GM18508 (cell line): Measurements from ENCODE around the gene CYS1.
"Not testable (repeated sequence)": the region's sequence is repeated elsewhere in the genome, so short reads cannot be mapped to it uniquely, and the experiment has no call there.

Experiments used
- ATAC-seq: cut with Tn5 transposase; IDR thresholded peaks from one replicate; pipeline ENCODE4 v1.9.1; 2021; ENCODE audit warnings: moderate number of reproducible peaks; ENCODE audit not compliant: insufficient read depth, unreplicated experiment

The CYS1 gene

DNA sequence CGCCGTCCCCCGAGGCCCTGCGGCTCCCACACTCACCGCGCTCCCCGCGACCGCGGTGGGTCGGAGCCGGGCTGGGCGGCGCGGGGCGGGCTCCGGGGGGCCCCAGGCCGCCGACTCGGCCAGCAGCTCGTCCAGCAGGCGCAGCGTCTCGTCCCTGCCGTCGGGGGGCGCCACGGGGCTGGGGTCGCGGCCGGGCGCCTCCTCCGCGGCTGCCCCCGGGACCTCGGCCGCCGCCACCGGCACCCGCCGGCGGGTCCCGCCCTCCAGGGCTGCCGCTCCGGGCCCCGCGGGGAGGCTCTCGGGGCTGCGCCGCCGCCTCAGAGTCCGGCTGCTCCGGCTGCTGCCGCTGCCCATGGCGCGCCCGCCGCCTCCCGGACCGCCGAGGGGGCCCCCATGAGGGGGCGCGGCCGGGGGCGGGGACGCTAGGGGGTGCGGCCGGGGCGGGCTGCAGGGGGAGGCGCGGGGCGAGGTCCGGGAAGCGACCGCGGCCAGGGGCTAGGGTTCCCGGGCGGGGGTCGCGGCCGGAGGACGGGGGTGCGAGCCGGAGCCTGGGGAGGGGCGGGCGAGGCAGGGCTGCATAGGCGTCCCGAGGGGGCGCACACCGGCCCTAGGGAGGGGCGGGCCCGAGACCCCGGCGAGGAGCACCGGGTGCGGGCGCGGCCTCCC, at the start of gene CYS1:
CYS1 (minus strand) TSS at position 542 of the 666 bp plus-strand sequence; CDS start at position 354, 188 bp downstream.
- ATAC-seq, result no peak

GRCh38 chr2:10129490-10129889, 49.3 kb upstream of the CYS1 start:
- no peak for ATAC-seq

- no peak for ATAC-seq
These were observed 48.2 kb upstream of the CYS1 start for GRCh38 chr2:10128420-10128819.

- no peak for ATAC-seq
These were observed 46.4 kb upstream of the CYS1 start for GRCh38 chr2:10126632-10127026.

GRCh38 chr2:10125842-10126631, 45.8 kb upstream of the CYS1 start:
- no peak for ATAC-seq

- ATAC-seq, result no peak
These were observed 44.4 kb upstream of the CYS1 start for GRCh38 chr2:10124538-10125045.

DNA sequence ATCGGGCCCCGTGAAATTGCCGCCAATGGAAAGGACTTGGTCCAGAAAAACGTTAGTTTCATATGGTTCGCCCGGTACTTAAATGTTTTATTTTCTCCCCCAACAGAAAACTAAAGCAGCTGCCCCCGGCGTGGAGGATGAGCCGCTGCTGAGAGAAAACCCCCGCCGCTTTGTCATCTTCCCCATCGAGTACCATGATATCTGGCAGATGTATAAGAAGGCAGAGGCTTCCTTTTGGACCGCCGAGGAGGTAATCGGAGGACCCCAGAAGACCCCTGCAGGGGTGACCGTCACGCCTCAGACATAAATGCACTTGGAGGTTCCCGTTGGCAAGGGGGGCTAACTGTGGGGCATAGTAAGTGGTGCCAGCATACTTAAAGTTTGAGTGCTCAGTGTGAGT, 43.1 kb upstream of the CYS1 start:
- ATAC-seq, result no peak

- peak; percentile 40 for ATAC-seq
These were observed 42.5 kb upstream of the CYS1 start, which contains the start of gene RRM2 for GRCh38 chr2:10122500-10123280. Gene RRM2 (plus strand): TSS chr2:10122739. CDS start chr2:10122799, 60 bp downstream.

- no peak for ATAC-seq
These were observed 40.8 kb upstream of the CYS1 start for GRCh38 chr2:10120877-10121574.

DNA sequence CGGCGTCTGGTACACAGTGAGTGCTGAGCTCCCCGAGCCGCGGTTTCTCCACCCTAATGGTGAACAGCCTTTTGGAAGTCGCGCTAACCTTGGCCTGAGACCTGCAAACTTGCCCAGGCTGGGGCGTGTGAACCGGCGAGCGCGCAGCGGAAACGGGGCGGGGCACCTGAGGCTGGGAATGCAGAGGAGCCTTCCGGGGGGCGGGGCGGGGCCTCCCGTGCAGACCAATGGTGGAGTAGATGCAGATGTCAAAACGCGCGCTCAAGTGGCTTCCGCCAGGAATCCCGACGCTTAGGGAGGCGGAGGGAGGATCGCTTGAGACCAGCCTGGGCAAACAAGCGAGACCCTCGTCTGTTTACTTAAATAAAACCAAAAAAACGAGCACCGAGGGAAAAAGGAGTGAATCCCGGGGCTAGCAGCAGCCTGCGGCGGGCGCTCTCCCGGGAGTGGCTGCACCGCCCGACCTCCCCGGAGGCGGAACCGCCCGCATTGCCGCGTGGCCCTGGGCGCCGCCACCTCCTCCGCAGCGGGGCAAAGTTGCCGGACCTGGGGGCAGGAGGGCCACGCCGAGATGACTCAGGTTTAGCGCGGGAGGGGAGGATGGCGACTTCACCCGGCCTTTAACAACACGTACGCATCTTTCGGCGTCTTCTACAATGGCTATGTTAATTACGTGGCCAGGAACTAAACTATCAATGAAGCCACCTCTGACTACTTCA, 40.1 kb upstream of the CYS1 start:
- no peak for ATAC-seq

DNA sequence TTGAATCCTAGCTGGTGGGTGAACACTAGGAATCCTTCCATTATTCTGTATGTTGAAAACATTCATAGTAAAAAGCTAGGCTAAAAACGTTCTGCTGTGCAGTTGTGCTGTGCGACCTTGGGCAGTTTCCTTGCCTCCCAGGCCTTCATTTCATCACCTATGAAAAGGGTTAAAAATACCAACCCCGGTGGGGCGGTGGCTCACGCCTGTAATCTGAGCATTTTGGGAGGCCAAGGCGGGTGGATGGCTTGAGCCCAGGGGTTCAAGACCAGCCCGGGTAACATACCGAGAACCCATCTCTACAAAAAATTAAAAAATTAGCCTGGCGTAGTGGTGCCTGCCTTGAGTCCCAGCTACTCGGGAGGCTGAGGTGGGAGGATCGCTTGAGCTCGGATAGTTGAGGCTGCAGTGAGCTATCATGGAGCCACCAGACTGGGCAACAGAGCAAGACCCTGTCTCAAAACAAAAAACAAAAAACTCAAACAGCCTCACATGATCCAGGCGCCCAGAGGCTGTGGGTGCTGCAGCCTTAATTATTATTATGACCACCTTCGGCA, 39.5 kb upstream of the CYS1 start:
- no peak for ATAC-seq

DNA sequence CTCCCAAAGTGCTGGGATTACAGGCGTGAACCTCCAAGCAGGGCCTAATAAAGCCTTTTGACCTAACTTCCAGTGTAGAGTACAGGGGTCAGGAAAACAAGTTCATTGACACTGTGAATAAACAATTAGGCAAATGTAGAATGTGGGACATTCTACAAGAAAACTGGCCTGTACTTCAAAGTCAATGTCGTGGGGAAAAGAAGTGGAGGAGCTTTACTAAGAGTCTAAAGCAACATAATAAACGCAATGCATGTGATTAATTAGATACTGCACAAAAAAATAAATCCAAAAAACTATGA, 38.8 kb upstream of the CYS1 start:
- no peak for ATAC-seq

GRCh38 chr2:10109311-10109710, 29.1 kb upstream of the CYS1 start:
- no peak for ATAC-seq

DNA sequence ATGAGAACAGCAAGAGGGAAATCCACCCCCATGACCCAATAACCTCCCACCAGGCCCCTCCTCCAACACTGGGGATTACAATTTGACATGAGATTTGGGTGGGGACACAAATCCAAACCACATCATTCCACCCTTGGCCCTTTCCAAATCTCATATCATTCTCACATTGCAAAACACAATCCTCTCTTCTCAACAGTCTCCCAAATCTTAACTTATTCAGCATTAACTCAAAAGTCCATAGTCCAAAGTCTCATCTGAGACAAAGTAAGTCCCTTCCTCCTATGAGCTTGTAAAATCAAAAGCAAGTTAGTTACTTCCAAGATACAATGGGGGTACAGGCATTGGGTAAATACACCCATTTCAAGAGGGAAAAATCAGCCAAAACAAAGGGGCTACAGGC, 24.7 kb upstream of the CYS1 start:
- not testable (repeated sequence) for ATAC-seq

GRCh38 chr2:10103179-10103578, 23.0 kb upstream of the CYS1 start:
- no peak for ATAC-seq

DNA sequence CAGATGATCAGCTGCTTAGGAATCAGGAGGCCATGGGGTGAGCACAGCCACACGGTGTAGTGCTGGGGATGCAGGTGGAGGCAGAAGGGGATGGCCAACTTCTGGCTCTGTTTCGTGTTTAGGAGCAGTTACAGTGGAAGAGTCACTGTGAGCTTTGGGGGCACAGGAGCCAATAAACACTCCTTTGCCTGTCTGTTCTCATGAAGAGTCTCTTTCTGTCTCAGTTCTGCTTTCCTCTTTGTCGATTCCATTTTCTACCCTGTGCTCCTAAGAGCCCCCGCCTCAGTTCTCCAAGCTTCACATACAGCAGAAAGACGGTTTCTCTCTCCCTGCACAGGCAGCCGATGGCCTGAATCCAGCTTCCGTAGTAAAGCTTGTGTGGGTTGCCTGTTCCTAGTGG, 21.3 kb upstream of the CYS1 start:
- no peak for ATAC-seq

GRCh38 chr2:10097352-10098148, 17.3 kb upstream of the CYS1 start:
- no peak for ATAC-seq

- no peak for ATAC-seq
These were observed 16.4 kb upstream of the CYS1 start for GRCh38 chr2:10096641-10097040.

GRCh38 chr2:10095175-10095574, 15.0 kb upstream of the CYS1 start:
- ATAC-seq, result no peak
